ENCODE data around the gene UNC13D. TPM values are rescaled to one million over a fixed set of nuclear protein-coding genes. Genes with fewer than 3 reads are reported as not detected.

UNC13D gene
- total and polyA plus RNA-seq, 9 of the 15 experiments (the other 6 are each of a cell fraction or from before 2014, with no cell fraction given) = 0.86 to 244 (median 69.2) TPM

GRCh38 chr17:75849724-75850123 lies 5.5 kb upstream of the UNC13D start (continued):
- TF ChIP-seq POLR2G (IDR thresholded peaks at IDR 0.05; ENCODE audit: low read depth, low read length) (0 out of 2 replicates have a peak, but pooled peaks have one; percentile 32), EZH2 (IDR thresholded peaks at IDR 0.05; ENCODE audit: borderline replicate concordance, low read depth, low read length) (no peak), CXXC5 (CRISPR knock-in tag; IDR thresholded peaks at IDR 0.05) (peak; percentile 64), GMEB1 (CRISPR knock-in tag; IDR thresholded peaks at IDR 0.05) (peak; percentile 23; the same call in 1 of the 2 replicates), XRCC4 (IDR thresholded peaks at IDR 0.05; ENCODE audit: extremely low read depth, insufficient read depth, insufficient read length) (no peak), NFYB (IDR thresholded peaks at IDR 0.05; ENCODE audit: extremely low read depth, insufficient read length) (no peak), ATF1 (CRISPR knock-in tag; IDR thresholded peaks at IDR 0.05) (no peak), ATF1 (tag; IDR thresholded peaks at IDR 0.05) (peak; percentile 53), CREB1 (IDR thresholded peaks at IDR 0.05) (no peak), CREB1 (CRISPR knock-in tag; IDR thresholded peaks at IDR 0.05) (peak; percentile 52; the same call in 1 of the 2 replicates), TAF9B (IDR thresholded peaks at IDR 0.05; ENCODE audit: partially characterized antibody) (peak; percentile 25), ATF6 (CRISPR knock-in tag; IDR thresholded peaks at IDR 0.05) (no peak), RFX7 (CRISPR knock-in tag; IDR thresholded peaks at IDR 0.05) (no peak), POLR2AphosphoS5 (IDR thresholded peaks at IDR 0.05; ENCODE audit: control insufficient read depth, insufficient read depth, low read depth, low read length) (no peak), TAF1 (IDR thresholded peaks at IDR 0.05; ENCODE audit: control insufficient read depth, extremely low read depth, insufficient read depth, low read length, severe bottlenecking) (no peak), ZBTB11 (CRISPR knock-in tag; IDR thresholded peaks at IDR 0.05) (0 out of 6 replicates have a peak, but pooled peaks of 1 of the 3 experiments have one; percentile 6), MCM2 (IDR thresholded peaks at IDR 0.05; ENCODE audit: low read depth) (no peak), CBX8 (IDR thresholded peaks at IDR 0.05; ENCODE audit: borderline replicate concordance, extremely low read depth, low read depth, low read length, poor library complexity, severe bottlenecking) (no peak), ZNF780A (CRISPR knock-in tag; IDR thresholded peaks at IDR 0.05) (no peak), SRSF3 (IDR thresholded peaks at IDR 0.05; ENCODE audit: insufficient read depth, low read length) (no peak), CEBPB (tag; IDR thresholded peaks at IDR 0.05) (peak; percentile 54), MAX (CRISPR knock-in tag; IDR thresholded peaks at IDR 0.05) (peak; percentile 55; the same call in 1 of the 2 replicates)
